Measurements from ENCODE around the gene GALNT10. TPM values are rescaled to one million over a fixed set of nuclear protein-coding genes. Genes with fewer than 3 reads are reported as not detected.

GALNT10 gene
- polyA plus RNA-seq, 2 donors = 1.4 to 1.9 TPM

DNA sequence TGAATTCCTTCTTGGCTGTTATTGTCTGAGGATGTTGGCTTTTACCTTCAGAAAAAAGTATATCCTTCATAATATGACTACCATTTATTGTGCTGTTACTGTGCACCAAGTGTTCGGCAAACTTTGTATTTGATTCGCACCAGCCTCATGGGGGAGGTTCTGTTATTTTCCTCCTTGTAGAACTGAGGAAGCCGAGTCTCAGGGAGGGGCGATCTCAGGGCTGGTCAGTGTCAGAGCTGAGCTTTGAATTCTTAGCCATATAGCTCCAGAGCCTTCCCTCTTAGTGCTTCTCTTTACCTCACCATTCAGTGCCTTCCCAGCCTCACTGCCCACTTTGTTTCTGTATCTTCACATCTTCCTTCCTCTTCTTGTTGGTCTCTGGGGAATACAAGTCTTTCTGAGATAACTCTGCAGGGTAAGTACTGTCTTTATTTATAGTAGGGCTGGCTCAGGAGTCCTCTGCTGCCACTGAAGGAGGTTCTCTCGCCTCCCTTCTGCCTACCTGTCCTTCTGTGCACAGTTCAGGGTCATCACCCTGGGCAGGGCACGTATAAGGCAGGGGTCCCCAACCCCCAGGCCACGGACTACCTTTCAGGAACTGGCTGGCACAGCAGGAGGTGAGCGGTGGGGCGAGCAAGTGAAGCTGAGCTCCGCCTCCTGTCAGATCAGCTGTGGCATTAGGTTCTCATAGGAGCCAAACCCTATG, 48.4 kb downstream of the GALNT10 start:
- H3K4me1 ChIP-seq (ENCODE audit: control insufficient read depth in 2 of 2, insufficient read depth in 2 of 2, low read length in 1 of 2) = no peaks in the 10 kb centered on the region
- no peaks in the 10 kb centered on the region for H3K9me3 ChIP-seq (ENCODE audit: control insufficient read depth in 2 of 2, insufficient read depth in 1 of 2, low read depth in 1 of 2, low read length in 1 of 2)
- WGBS, 2 donors = 75 to 81% methylated on average over 10 of the region's 10 CpGs
- H3K27ac ChIP-seq (ENCODE audit: low read depth in 2 of 2, low read length in 1 of 2) = no peak overlapping the region
- no peaks in the 10 kb centered on the region for H3K27me3 ChIP-seq (ENCODE audit: control insufficient read depth in 1 of 2, insufficient read depth in 2 of 2, low read length in 2 of 2)
- no peak overlapping the region for H3K4me3 ChIP-seq (ENCODE audit: low read depth in 1 of 2, low read length in 2 of 2)
- no peaks in the 10 kb centered on the region for H3K36me3 ChIP-seq (ENCODE audit: control insufficient read depth in 2 of 2, insufficient read depth in 2 of 2, low read length in 1 of 2)

DNA sequence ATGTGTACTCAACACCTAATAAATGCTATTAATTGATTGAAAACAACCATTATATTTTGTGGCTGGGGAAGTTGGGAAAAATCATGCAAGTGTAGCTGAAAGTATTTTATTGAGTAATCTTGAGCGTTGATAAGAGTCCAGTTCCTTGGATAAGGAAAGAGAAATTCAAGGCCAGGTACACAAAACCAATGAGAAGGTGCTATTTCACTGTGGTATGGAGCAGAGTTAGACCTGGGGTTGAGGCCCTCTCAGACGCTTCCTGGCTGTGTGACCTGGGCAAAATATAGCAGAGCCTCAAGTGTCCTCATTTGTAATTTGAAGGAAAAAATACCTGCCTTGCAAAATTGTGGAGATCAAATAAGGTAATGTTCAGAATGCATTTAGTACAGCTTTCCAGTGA, 50.1 kb downstream of the GALNT10 start:
- Histone ChIP-seq H3K4me1 (ENCODE audit: control insufficient read depth in 2 of 2, insufficient read depth in 2 of 2, low read length in 1 of 2) (peaks cover 0 to 3% of the 10 kb centered on the region in 2 donors), H3K9me3 (ENCODE audit: control insufficient read depth in 2 of 2, insufficient read depth in 1 of 2, low read depth in 1 of 2, low read length in 1 of 2) (no peaks in the 10 kb centered on the region), H3K4me3 (ENCODE audit: low read depth in 1 of 2, low read length in 2 of 2) (no peak overlapping the region), H3K27me3 (ENCODE audit: control insufficient read depth in 1 of 2, insufficient read depth in 2 of 2, low read length in 2 of 2) (no peaks in the 10 kb centered on the region), H3K36me3 (ENCODE audit: control insufficient read depth in 2 of 2, insufficient read depth in 2 of 2, low read length in 1 of 2) (no peaks in the 10 kb centered on the region), H3K27ac (ENCODE audit: low read depth in 2 of 2, low read length in 1 of 2) (no peak overlapping the region)
- 72 to 94% methylated on average over 2 of the region's 2 CpGs for whole genome bisulfite sequencing, 2 donors

DNA sequence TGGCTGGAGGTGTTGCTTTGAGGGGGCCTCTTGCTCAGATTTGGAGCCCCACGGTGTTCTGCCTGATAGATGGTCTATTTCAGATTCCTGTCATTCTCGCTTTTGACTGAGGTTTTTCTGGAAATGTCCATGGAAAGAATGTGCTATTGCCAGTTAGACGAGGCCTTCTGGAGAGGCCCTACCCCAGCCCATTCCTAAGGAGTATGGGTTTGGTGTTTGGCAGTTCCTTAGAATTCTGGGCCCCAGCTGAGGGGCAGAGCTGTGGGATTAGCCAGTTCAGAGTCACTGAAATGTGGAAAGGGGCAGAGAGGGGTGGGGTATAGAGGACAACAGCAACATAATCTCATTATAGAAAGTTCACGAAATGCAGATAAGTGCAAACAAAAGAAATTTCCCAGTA, 50.5 kb downstream of the GALNT10 start:
- H3K27ac ChIP-seq (ENCODE audit: low read depth in 2 of 2, low read length in 1 of 2) = no peak overlapping the region
- H3K9me3 ChIP-seq (ENCODE audit: control insufficient read depth in 2 of 2, insufficient read depth in 1 of 2, low read depth in 1 of 2, low read length in 1 of 2) = no peaks in the 10 kb centered on the region
- H3K36me3 ChIP-seq (ENCODE audit: control insufficient read depth in 2 of 2, insufficient read depth in 2 of 2, low read length in 1 of 2) = no peaks in the 10 kb centered on the region
- H3K4me1 ChIP-seq (ENCODE audit: control insufficient read depth in 2 of 2, insufficient read depth in 2 of 2, low read length in 1 of 2) = peaks cover 0 to 3% of the 10 kb centered on the region in 2 donors
- no peaks in the 10 kb centered on the region for H3K27me3 ChIP-seq (ENCODE audit: control insufficient read depth in 1 of 2, insufficient read depth in 2 of 2, low read length in 2 of 2)
- H3K4me3 ChIP-seq (ENCODE audit: low read depth in 1 of 2, low read length in 2 of 2) = no peak overlapping the region
- WGBS, 2 donors = 78 to 86% methylated on average over 4 of the region's 4 CpGs

DNA sequence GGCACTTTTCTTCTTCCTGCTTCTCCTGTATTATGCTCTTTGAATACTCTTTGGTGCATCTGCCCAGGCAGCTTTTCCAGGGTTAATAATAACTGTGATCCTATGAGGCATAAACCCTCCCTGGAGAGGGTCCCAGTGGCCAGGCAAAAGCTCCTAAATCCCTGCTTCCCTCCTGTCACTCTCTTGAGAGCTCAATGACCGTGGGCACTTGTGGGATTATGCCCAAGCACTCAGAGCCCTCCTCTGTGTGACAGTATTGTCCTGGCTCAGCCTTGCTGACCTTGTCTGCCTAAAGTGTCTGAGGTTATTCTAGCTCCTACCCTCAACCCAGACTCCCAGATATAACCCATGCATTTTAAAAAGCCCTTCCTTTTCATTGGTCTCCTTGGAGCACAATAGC, 51.9 kb downstream of the GALNT10 start:
- Histone ChIP-seq H3K36me3 (ENCODE audit: control insufficient read depth in 2 of 2, insufficient read depth in 2 of 2, low read length in 1 of 2) (no peaks in the 10 kb centered on the region), H3K27me3 (ENCODE audit: control insufficient read depth in 1 of 2, insufficient read depth in 2 of 2, low read length in 2 of 2) (no peaks in the 10 kb centered on the region), H3K9me3 (ENCODE audit: control insufficient read depth in 2 of 2, insufficient read depth in 1 of 2, low read depth in 1 of 2, low read length in 1 of 2) (no peaks in the 10 kb centered on the region), H3K27ac (ENCODE audit: low read depth in 2 of 2, low read length in 1 of 2) (no peak overlapping the region), H3K4me1 (ENCODE audit: control insufficient read depth in 2 of 2, insufficient read depth in 2 of 2, low read length in 1 of 2) (peaks cover 0 to 3% of the 10 kb centered on the region in 2 donors), H3K4me3 (ENCODE audit: low read depth in 1 of 2, low read length in 2 of 2) (no peak overlapping the region)
- 77 to 91% methylated on average over 1 of the region's 1 CpG for WGBS, 2 donors

DNA sequence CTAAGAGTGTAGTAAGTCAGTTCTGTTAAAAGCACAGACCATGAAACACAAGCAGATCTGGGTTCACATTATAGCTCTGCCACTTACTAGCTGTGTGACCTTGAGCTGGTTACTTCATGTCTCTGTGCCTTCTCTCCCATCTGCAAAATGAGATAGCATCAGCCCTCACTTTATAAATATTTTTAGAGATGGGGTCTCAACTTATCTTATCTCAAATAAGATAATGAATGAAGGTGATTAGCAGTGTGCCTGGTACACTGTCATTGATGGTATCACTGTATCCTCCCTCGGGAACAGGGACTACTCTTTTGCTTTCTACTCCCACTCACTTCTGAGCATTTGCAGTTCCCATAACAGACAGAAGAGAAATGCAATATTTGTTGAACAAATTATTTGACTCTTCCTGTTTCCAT, 52.4 kb downstream of the GALNT10 start:
- Histone ChIP-seq H3K9me3 (ENCODE audit: control insufficient read depth in 2 of 2, insufficient read depth in 1 of 2, low read depth in 1 of 2, low read length in 1 of 2) (no peaks in the 10 kb centered on the region), H3K36me3 (ENCODE audit: control insufficient read depth in 2 of 2, insufficient read depth in 2 of 2, low read length in 1 of 2) (no peaks in the 10 kb centered on the region), H3K27me3 (ENCODE audit: control insufficient read depth in 1 of 2, insufficient read depth in 2 of 2, low read length in 2 of 2) (no peaks in the 10 kb centered on the region), H3K4me1 (ENCODE audit: control insufficient read depth in 2 of 2, insufficient read depth in 2 of 2, low read length in 1 of 2) (peaks cover 0 to 3% of the 10 kb centered on the region in 2 donors), H3K27ac (ENCODE audit: low read depth in 2 of 2, low read length in 1 of 2) (no peak overlapping the region), H3K4me3 (ENCODE audit: low read depth in 1 of 2, low read length in 2 of 2) (no peak overlapping the region)
- WGBS, 2 donors = 0 to 28% methylated on average over 1 of the region's 1 CpG

DNA sequence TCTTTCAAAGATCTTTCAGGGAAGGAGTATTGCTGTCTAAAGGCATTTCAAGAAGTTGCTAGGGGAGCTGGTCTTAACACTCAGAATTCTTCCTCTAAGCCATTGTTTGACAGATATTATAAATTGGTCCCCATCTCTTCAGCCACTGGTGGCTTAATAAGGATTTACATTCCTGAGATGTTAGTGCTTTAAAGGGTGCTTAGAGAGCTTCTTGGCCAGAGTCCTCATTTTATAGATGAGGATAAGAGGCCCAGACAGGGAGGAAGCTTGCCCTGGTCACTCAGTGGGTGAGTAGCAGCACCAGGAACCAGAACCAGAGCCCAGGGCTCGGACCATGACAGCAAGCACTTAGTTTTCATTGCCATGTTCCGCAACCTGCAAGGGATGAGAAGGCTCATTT, 53.2 kb downstream of the GALNT10 start:
- Histone ChIP-seq H3K27me3 (ENCODE audit: control insufficient read depth in 1 of 2, insufficient read depth in 2 of 2, low read length in 2 of 2) (no peaks in the 10 kb centered on the region), H3K4me1 (ENCODE audit: control insufficient read depth in 2 of 2, insufficient read depth in 2 of 2, low read length in 1 of 2) (peaks cover 0 to 3% of the 10 kb centered on the region in 2 donors), H3K9me3 (ENCODE audit: control insufficient read depth in 2 of 2, insufficient read depth in 1 of 2, low read depth in 1 of 2, low read length in 1 of 2) (no peaks in the 10 kb centered on the region), H3K27ac (ENCODE audit: low read depth in 2 of 2, low read length in 1 of 2) (no peak overlapping the region), H3K36me3 (ENCODE audit: control insufficient read depth in 2 of 2, insufficient read depth in 2 of 2, low read length in 1 of 2) (no peaks in the 10 kb centered on the region), H3K4me3 (ENCODE audit: low read depth in 1 of 2, low read length in 2 of 2) (no peak overlapping the region)
- WGBS, 2 donors = 82 to 89% methylated on average over 2 of the region's 2 CpGs

DNA sequence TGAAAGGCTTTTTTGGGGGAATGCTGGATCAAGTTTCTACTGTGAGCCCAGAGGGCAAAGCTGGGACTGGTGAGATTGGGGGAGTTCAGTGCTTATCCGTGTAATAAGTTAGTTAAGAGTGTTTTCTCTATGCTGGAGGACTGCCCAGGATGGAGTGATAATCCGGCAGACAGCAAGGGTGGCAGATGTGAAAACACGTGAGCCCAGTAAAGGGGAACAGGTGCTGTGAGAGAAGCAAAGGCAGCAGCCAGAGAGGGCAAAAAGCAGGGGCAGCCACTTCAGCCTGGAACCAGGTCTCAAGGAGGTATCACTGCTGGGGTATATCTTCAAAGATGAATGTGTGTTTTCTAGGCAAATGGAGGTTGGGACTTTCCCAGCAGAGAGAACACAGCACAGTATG, 53.9 kb downstream of the GALNT10 start:
- Histone ChIP-seq H3K4me3 (ENCODE audit: low read depth in 1 of 2, low read length in 2 of 2) (no peak overlapping the region), H3K27ac (ENCODE audit: low read depth in 2 of 2, low read length in 1 of 2) (no peak overlapping the region), H3K36me3 (ENCODE audit: control insufficient read depth in 2 of 2, insufficient read depth in 2 of 2, low read length in 1 of 2) (no peaks in the 10 kb centered on the region), H3K9me3 (ENCODE audit: control insufficient read depth in 2 of 2, insufficient read depth in 1 of 2, low read depth in 1 of 2, low read length in 1 of 2) (no peaks in the 10 kb centered on the region), H3K27me3 (ENCODE audit: control insufficient read depth in 1 of 2, insufficient read depth in 2 of 2, low read length in 2 of 2) (no peaks in the 10 kb centered on the region), H3K4me1 (ENCODE audit: control insufficient read depth in 2 of 2, insufficient read depth in 2 of 2, low read length in 1 of 2) (peaks cover 0 to 3% of the 10 kb centered on the region in 2 donors)
- WGBS, 2 donors = 76 to 83% methylated on average over 3 of the region's 3 CpGs

DNA sequence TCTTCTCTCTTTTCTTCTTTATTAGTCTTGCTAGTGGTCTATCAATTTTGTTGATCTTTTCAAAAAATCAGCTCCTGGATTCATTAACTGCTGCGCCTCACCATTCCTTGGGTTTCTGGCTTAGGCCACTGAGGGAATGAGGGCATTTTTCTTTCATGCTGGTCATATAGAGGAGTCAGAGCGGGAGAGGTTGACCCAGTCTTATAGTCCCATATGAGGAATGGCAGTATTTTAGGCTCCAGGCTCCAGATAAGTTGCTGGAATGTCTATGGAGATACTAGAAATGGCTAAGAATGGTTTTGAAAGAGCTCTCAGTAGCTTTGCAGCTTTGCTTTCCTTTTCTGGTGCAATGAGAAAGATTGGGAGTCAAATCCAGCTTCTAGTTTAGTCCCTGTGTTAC, 58.2 kb downstream of the GALNT10 start:
- H3K9me3 ChIP-seq (ENCODE audit: control insufficient read depth in 2 of 2, insufficient read depth in 1 of 2, low read depth in 1 of 2, low read length in 1 of 2) = no peaks in the 10 kb centered on the region
- 97 to 98% methylated on average over 2 of the region's 2 CpGs for WGBS, 2 donors
- no peaks in the 10 kb centered on the region for H3K36me3 ChIP-seq (ENCODE audit: control insufficient read depth in 2 of 2, insufficient read depth in 2 of 2, low read length in 1 of 2)
- H3K4me1 ChIP-seq (ENCODE audit: control insufficient read depth in 2 of 2, insufficient read depth in 2 of 2, low read length in 1 of 2) = peaks cover 0 to 3% of the 10 kb centered on the region in 2 donors
- no peak overlapping the region for H3K4me3 ChIP-seq (ENCODE audit: low read depth in 1 of 2, low read length in 2 of 2)
- H3K27ac ChIP-seq (ENCODE audit: low read depth in 2 of 2, low read length in 1 of 2) = no peak overlapping the region
- no peaks in the 10 kb centered on the region for H3K27me3 ChIP-seq (ENCODE audit: control insufficient read depth in 1 of 2, insufficient read depth in 2 of 2, low read length in 2 of 2)

DNA sequence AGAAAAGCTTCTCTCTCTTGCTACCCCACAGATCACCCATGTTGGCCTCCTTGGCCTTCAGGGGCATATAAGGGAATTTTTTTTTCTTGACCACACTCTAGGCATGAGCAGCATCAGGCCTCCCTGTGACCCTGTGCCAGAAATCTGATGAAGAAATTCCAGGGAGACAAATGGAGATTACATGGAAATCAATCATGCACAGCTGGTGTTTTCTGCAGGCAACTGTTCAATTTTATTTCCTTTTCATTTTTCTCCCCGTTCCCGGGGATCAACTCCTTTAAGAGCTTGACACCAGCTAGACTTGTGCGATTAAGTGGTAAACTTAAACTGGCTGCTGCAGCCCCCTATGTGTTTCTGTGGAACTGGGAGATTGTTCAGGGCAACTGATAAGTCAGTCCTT, 59.3 kb downstream of the GALNT10 start:
- H3K9me3 ChIP-seq (ENCODE audit: control insufficient read depth in 2 of 2, insufficient read depth in 1 of 2, low read depth in 1 of 2, low read length in 1 of 2) = no peaks in the 10 kb centered on the region
- no peaks in the 10 kb centered on the region for H3K27me3 ChIP-seq (ENCODE audit: control insufficient read depth in 1 of 2, insufficient read depth in 2 of 2, low read length in 2 of 2)
- 38 to 53% methylated on average over 3 of the region's 3 CpGs for WGBS, 2 donors
- H3K4me1 ChIP-seq (ENCODE audit: control insufficient read depth in 2 of 2, insufficient read depth in 2 of 2, low read length in 1 of 2) = peaks cover 0 to 3% of the 10 kb centered on the region in 2 donors
- no peak overlapping the region for H3K4me3 ChIP-seq (ENCODE audit: low read depth in 1 of 2, low read length in 2 of 2)
- no peak overlapping the region for H3K27ac ChIP-seq (ENCODE audit: low read depth in 2 of 2, low read length in 1 of 2)
- no peaks in the 10 kb centered on the region for H3K36me3 ChIP-seq (ENCODE audit: control insufficient read depth in 2 of 2, insufficient read depth in 2 of 2, low read length in 1 of 2)

DNA sequence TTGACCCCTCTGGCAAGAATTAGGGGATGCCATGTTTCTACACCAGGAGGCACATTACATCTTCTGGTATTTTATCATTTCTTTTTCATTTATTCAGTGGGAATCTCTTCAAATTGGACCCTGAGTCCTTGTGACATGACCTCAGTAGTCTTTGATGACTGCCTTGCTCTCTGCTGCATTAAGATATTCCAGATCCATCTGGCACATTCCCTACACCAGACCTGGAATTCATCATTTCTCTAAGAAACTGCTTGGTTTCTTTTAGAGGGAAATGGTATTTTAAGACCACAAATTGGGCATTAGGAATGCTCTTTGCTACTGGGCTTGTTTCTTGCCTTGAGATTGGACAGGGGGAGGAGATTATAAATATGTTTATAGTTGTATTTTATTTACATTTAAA, 61.0 kb downstream of the GALNT10 start:
- Histone ChIP-seq H3K27ac (ENCODE audit: low read depth in 2 of 2, low read length in 1 of 2) (no peak overlapping the region), H3K4me1 (ENCODE audit: control insufficient read depth in 2 of 2, insufficient read depth in 2 of 2, low read length in 1 of 2) (no peaks in the 10 kb centered on the region), H3K9me3 (ENCODE audit: control insufficient read depth in 2 of 2, insufficient read depth in 1 of 2, low read depth in 1 of 2, low read length in 1 of 2) (no peaks in the 10 kb centered on the region), H3K27me3 (ENCODE audit: control insufficient read depth in 1 of 2, insufficient read depth in 2 of 2, low read length in 2 of 2) (no peaks in the 10 kb centered on the region), H3K36me3 (ENCODE audit: control insufficient read depth in 2 of 2, insufficient read depth in 2 of 2, low read length in 1 of 2) (no peaks in the 10 kb centered on the region), H3K4me3 (ENCODE audit: low read depth in 1 of 2, low read length in 2 of 2) (no peak overlapping the region)

Data from esophagus (tissue), 2 donors.